22Rv1 (cell line): ENCODE data around the gene RNF225.

Experiments used
- H3K27ac ChIP-seq: fragments of 450-650 bp; 2 replicates; pipeline ENCODE4 v1.5.1; 2017
- ZFX ChIP-seq: fragments of 450-650 bp; IDR thresholded peaks from 2 replicates; pipeline ENCODE4 v1.6.1; 2017; ENCODE audit warnings: antibody characterized with exemption, borderline replicate concordance
- TF ChIP-seq, protein P1 (sequence below): fragments of 450-650 bp; IDR thresholded peaks from 2 replicates; pipeline ENCODE4 v1.5.1; 2017; ENCODE audit warnings: mild to moderate bottlenecking

RNF225 gene

DNA sequence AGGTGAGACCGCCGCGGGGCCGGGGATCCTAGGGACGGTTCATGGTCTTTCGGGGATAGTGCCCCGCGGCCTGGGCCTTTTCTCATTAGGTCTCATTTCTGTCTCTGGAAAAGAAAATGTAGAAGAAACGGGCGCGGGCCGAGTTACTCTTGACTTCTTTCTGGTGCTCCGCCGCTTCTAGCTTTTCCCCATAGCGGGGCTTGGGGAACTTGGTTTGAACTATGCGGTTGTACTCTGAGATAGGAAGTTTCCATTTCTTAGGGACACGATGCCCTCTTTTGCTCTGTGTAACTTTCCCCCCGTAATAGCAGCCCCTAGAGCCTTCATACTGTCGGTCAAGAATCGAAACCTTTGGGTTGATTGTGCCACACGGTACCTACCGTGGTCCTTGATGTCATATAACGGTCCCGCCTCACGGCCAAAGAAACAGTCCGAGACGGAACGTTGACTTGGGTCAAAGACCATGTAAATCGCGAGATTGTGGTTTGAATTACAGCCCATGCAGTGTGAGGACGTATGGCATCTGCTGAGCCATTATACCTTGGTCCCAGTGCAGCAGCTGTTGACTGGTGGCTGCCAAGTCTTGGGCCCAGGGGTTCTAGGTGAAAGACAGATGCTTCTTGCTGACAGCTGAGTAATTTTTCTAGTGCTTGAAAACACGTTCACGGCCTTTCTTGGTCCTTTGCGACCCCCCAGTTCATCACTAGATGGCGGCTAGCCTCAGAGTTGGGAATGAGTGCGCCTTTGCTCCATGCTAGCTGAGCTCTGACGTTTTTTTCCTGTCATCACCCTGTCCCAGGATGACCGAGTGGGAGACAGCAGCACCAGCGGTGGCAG is 7.9 kb upstream of the RNF225 start:
- peak overlapping the region; percentile 98 for H3K27ac ChIP-seq
- TF ChIP-seq, protein P1, sequence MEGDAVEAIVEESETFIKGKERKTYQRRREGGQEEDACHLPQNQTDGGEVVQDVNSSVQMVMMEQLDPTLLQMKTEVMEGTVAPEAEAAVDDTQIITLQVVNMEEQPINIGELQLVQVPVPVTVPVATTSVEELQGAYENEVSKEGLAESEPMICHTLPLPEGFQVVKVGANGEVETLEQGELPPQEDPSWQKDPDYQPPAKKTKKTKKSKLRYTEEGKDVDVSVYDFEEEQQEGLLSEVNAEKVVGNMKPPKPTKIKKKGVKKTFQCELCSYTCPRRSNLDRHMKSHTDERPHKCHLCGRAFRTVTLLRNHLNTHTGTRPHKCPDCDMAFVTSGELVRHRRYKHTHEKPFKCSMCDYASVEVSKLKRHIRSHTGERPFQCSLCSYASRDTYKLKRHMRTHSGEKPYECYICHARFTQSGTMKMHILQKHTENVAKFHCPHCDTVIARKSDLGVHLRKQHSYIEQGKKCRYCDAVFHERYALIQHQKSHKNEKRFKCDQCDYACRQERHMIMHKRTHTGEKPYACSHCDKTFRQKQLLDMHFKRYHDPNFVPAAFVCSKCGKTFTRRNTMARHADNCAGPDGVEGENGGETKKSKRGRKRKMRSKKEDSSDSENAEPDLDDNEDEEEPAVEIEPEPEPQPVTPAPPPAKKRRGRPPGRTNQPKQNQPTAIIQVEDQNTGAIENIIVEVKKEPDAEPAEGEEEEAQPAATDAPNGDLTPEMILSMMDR, result peak; percentile 17; the same call in 1 of the 2 replicates
- TF ChIP-seq ZFX, result no peak

DNA sequence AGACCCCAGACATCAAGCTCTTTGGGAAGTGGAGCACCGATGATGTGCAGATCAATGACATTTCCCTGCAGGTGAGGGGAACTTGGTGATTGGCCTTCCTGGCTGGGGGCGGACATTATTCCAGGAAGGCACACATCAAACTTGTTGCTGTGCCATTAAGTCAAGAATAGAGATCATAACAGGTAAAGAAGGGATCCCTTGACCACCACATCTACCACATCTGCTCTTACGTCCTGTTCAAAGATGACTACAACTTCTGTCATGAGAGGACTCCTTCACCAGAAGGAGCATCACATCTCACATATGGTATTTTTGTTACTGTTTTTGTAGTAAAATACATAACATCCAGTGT is 7.3 kb upstream of the RNF225 start:
- H3K27ac ChIP-seq, result peak overlapping the region; percentile 98
- TF ChIP-seq ZFX, result no peak
- TF ChIP-seq, protein P1, result 0 out of 2 replicates have a peak, but pooled peaks have one; percentile 1

DNA sequence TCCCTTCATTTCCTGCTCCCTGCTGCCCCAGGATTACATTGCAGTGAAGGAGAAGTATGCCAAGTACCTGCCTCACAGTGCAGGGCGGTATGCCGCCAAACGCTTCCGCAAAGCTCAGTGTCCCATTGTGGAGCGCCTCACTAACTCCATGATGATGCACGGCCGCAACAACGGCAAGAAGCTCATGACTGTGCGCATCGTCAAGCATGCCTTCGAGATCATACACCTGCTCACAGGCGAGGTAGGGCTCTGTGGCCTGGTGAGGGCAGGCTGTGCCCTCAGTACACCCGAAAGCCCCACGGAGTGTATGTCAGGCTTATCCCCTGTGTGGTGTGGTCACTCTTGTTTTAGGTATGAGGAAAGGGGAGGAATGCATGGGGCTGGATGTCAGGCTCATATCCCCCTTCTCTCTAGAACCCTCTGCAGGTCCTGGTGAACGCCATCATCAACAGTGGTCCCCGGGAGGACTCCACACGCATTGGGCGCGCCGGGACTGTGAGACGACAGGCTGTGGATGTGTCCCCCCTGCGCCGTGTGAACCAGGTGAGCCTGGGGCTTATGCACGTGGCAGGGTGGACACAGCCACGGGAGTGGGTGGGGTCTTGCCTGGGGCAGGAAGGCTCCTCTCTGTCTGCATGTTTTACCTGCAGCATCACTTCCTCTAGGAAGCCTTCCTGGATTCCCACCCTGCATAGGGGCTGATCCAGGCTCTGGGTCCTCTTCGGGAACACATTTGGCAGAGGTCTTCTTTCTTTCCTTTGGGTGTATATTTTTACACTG is 2.3 kb upstream of the RNF225 start:
- no peak for TF ChIP-seq ZFX
- TF ChIP-seq, protein P1, result no peak
- H3K27ac ChIP-seq, result peak overlapping the region; percentile 82

DNA sequence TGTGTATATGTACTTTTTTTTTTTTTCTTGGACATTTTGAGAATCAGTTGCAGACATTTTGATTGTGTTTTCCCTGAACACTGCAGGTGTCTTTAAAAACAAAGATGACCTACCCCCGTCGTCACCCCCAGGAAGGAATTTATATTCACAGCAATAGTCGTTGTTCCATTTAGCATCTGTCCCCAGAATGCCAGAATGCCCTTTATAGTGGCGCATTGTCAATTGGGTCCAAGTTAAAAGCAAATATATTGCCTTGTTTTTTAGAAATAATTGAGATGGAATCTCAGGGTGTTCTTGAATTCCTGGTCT is 1.8 kb upstream of the RNF225 start:
- peak overlapping the region; percentile 82 for H3K27ac ChIP-seq
- no peak for TF ChIP-seq ZFX
- TF ChIP-seq, protein P1, result no peak

DNA sequence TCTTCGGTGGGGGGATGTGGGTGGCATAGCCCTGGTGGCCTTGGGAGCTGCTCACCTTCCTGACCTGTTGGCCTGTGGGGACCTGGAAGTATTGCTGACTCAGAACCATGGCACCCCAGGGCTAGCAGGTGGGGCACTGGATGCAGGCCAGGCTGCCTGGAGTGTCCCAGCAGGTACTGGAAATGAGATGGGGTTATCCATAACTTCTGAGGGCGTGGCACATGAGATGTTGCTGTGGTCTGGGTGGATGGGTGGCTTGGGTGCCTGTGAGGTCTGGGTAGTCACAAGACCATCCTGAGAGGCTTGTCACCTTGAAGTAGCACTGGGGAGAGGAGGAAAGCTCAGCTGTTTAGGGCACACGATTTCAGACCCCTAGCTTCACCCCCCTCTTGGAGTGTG is 636 bp upstream of the RNF225 start:
- peak overlapping the region; percentile 82 for H3K27ac ChIP-seq
- TF ChIP-seq ZFX, result no peak
- TF ChIP-seq, protein P1, result no peak

DNA sequence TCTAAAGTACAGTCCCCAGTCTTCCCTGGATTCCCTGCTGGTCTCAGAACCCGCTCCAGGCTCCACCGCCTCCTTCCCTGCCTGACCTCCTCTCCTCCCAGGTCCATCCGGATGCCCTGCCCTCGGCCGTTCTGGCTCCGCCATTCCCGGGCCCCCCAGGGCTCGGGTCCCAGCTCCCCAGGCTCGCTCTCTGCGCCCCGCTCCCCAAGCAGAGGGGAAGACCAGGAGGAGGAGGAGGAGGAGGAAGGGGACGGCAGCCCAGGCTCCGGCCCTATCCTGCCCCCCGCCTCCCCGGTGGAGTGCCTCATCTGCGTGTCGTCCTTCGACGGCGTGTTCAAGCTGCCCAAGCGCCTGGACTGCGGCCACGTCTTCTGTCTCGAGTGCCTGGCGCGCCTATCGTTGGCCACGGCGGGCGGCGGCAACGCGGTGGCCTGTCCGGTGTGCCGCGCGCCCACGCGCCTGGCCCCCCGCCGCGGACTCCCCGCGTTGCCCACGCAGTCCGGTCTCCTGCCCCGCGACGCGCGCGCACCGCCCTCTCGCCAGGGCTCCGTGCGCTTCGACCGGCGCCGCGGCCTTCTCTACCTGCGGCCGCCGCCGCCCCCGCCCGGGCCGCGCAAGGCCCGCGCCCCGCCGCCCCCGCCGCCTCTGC is 647 bp downstream of the RNF225 start:
- TF ChIP-seq ZFX, result no peak
- TF ChIP-seq, protein P1, result no peak
- peak overlapping the region; percentile 82 for H3K27ac ChIP-seq
